Activated CD4-positive, alpha-beta T cell treated with anti-CD3 and anti-CD28 coated beads, Interleukin-2, amount 50 U/mL, for 16 hours (primary cell): ENCODE data around the gene GGT7.
"Not testable (repeated sequence)": the region's sequence is repeated elsewhere in the genome, so short reads cannot be mapped to it uniquely, and the experiment has no call there.

ENCODE experiments used
- DNase-seq: peaks from one replicate; pipeline ENCODE4 v3.0.0-alpha.2; 2020

The GGT7 gene

GRCh38 chr20:34883087-34883688 lies 10.5 kb upstream of the GGT7 start:
- DNase-seq: no peak

DNA sequence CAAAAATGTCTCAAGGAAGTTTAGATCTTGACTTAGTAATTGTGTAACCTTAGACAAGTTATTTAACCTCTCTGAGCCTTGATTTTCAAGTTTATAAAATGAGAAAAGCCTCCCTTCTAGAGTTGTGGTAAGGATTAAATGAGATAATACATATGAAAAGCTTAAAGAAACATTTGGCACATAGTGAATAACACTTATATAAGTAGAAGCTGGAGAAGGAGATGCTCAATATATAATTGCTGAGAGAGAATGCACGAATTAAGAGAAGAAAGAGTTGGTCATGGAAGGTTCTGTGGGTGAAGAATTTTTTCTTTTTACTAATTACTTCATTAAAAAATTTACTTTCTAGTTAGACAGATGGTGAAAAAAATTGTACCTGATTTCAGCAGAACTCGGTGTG lies 9.0 kb upstream of the GGT7 start:
- DNase-seq: no peak

- not testable (repeated sequence) for DNase-seq
Observed at GRCh38 chr20:34880971-34881370, 8.3 kb upstream of the GGT7 start.

DNA sequence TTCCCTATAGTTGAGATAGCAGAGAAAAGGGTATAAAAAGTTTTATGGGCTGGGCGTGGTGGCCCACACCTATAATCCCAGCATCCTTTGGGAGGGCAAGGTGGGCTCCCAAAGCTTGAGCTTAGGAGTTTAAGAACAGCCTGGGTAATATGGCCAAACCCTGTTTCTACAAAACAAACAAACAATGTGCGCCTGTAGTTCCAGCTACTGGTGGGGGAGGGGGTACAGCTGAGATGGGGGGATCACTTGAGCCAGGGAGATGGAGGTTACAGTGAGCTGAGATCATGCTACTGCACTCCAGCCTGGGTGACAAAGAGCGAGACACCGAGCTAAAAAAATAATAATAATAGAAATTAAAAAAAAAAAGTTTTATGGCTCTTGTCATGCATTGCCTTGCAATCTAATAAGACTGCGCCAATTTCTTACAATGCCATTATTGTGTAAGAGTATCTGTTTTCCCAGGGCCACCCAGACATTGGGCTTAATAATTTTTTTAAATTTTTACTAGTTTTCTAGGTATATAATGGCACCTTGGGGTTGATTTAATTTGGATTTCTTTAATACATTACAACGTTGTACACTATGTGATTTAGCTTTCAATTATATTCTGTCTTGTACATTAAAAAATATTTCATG lies 7.7 kb upstream of the GGT7 start:
- no peak for DNase-seq

GRCh38 chr20:34876406-34877282 lies 4.0 kb upstream of the GGT7 start, which contains the start of gene ACSS2:
TSS of gene ACSS2 (plus strand) at chr20:34876612. CDS start at chr20:34876646, 34 bp downstream.
- peak; percentile 98 for DNase-seq

GRCh38 chr20:34875642-34876405 lies 3.2 kb upstream of the GGT7 start:
- no peak for DNase-seq

- peak; percentile 79 for DNase-seq
Observed at GRCh38 chr20:34874094-34874654, 1.5 kb upstream of the GGT7 start.

GRCh38 chr20:34873583-34874093 lies 982 bp upstream of the GGT7 start:
- DNase-seq: no peak

DNA sequence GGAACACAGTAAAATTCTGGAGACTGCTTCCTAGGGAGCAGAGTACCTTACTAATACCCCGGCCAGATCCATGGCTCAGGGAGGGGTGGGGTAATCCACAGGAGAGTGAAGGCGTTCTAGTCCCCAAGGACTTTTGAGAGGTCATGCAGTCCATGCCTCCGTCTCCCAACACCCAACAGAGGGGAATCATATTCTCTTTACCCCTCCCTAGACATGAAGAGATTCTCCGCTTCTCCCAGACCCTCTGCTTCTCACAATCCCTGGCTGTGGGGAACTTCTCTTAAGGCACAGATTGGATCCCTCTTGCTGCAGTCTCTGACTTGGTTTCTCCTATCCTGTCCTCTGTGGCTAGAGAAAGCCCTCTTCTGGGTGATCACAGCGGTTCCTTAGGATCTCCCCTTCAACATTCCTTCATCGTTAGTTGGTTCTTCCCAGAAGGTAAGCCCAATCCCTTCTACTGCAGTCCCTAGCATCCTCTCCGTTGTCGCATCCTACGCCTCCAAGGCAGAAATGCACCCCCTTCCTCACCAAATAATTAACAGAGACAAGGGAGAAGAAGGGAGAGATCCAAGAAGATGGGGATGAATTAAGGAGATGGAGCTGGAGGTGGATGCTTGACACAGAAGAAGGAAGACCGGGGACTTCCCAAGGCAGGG lies 562 bp downstream of the GGT7 start:
- no peak for DNase-seq

GRCh38 chr20:34871320-34871926 lies 1.2 kb downstream of the GGT7 start:
- no peak for DNase-seq

DNA sequence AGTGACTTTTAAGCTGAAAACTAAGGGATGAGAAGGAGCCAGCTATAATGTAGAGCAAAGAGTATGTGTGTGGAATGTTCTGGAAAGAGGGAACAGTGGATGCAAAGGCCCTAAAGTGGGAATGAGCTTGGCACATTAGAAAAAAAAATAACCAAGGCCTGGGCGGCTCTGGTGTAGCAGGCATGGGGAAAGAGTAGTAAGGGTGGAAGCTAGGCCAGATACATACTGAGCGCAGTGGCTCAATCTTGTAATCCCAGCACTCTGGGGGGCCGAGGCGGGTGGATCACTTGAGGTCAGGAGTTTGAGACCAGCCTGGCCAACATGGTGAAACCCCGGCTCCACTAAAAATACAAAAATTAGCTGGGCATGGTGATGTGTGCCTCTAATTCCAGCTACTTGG lies 8.4 kb downstream of the GGT7 start:
- DNase-seq: no peak

GRCh38 chr20:34863421-34863965 lies 9.2 kb downstream of the GGT7 start:
- DNase-seq: no peak

- DNase-seq: no peak
Observed at GRCh38 chr20:34862724-34863123, 9.9 kb downstream of the GGT7 start.

DNA sequence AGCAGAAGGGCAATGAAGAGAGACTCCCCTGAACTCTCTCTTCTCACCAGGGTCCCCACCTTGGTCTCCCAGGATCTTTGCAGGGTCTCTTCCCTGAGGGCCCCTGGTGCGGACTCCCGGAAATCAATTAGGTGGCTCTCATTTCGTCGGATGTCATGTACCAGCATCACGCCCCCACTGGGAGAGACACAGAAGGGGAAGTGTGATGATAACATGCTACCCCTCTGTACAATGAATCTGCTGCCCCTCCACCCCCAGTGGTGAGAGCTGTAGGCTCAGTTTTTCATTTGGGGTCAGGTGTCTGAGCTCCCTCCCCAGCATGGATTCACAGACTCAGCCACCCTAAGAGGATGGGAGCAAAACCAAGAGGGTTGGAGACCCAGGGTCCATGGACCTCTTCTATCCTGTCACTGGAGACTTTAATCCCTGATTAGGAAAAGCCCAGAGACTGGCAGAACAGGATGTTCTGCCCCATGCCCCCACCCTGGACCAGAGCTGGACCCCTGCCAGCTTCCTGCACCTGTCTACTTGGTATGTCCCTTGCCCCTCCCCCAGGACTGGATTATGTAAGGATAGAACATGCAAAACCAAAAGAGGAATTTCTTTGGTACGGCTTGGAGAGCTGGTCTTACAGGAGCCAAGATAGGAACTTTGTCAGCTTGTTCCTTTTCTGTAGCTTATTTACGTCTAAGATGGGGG lies 11.1 kb downstream of the GGT7 start:
- no peak for DNase-seq

GRCh38 chr20:34859826-34860545 lies 12.7 kb downstream of the GGT7 start:
- no peak for DNase-seq

DNA sequence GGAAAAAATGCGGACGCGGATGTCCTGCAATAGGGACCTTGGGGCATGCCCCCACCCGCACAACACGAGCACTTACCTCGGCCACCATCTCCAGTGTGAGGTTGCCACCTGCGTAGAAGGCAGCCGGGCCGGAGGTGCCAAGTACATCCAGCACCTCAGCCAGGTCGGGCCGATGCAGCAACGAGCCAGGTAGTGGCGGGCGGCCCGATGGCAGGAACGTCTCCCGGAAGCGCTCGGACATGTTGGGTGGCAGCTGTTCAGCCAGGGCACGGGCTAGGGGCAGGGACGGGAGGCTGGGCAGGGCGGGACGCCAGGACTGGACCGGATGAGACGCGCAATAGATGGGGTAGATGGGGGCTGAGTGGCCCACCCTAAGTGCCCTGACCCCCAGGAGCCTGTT lies 13.3 kb downstream of the GGT7 start:
- DNase-seq: no peak

DNA sequence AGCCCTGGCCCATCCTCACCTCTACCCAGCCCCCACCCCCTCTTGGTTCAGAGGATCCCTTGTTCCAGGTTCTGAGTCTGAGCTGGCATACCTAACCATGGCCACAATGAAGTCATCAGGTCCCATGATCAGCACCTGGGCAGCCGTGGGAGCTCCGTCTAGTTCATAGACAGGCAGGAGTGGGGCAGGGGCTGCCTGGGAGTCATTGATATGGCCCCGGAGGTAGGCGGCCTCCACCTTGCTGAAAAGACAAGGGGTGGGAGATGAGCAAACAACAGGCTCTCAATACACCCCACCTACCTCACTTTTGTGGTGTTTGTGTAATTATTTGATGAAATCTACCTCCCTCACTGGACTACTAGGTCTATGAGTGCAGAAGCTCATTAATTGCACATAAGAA lies 20.4 kb downstream of the GGT7 start:
- no peak for DNase-seq

GRCh38 chr20:34850969-34851368 lies 21.7 kb downstream of the GGT7 start:
- no peak for DNase-seq

DNA sequence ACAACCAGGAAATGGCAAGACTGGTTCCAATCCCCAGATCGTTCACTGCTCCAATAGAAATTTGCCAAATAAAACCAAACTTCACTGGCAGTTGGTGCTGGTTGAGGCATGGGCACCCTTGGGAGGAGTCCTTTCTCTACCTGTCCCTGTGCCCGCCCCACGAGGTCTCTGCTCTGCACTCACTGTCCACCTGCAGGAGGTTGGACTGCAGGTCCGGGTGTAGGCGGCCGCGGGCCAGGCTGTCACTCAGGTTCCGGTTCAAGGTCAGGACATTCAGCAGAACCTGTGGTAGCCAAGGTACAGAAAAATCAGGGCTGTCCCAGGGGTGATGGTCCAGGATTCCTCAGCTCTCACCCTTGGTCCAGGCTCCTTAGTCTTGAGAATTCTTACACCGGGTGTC lies 22.9 kb downstream of the GGT7 start:
- DNase-seq: no peak

GRCh38 chr20:34848597-34848996 lies 24.1 kb downstream of the GGT7 start:
- no peak for DNase-seq
